Aorta (tissue), 5 donors: ENCODE results near the gene CPNE7. TPM values are rescaled to one million over a fixed set of nuclear protein-coding genes. Genes with fewer than 3 reads are reported as not detected.
A peak's percentile ranks its signal among the peaks of the same experiment; 100 is the strongest.

ENCODE experiments used
- ATAC-seq: fragments of 200-7000 bp; cut with Tn5 transposase; one replicate; pipeline ENCODE4 v1.9.1; 2022; ENCODE audit warnings: moderate library complexity; ENCODE audit not compliant: low FRiP score
- DNase-seq, 2 donors: peaks; one replicate each; pipeline ENCODE4 v3.0.0-alpha.2; 2020
- H3K27ac ChIP-seq, 2 donors: one replicate each; pipeline ENCODE4 v1.5.1; 2013; ENCODE audit warnings: low read length in 2 of 2, mild to moderate bottlenecking in 2 of 2, moderate library complexity in 2 of 2, control low read depth in 1 of 2, inconsistent platforms in 1 of 2, low read depth in 1 of 2
- H3K27me3 ChIP-seq, 2 donors: one replicate each; pipeline ENCODE4 v1.6.1; 2013; ENCODE audit warnings: control low read depth in 1 of 2, low read length in 1 of 2, mild to moderate bottlenecking in 1 of 2, moderate library complexity in 1 of 2; ENCODE audit not compliant: insufficient read depth in 2 of 2, control insufficient read depth in 1 of 2
- H3K36me3 ChIP-seq, 2 donors: one replicate each; pipeline ENCODE4 v1.6.1; 2013; ENCODE audit warnings: control low read depth in 1 of 2, low read length in 1 of 2, mild to moderate bottlenecking in 1 of 2; ENCODE audit not compliant: insufficient read depth in 2 of 2, control insufficient read depth in 1 of 2
- H3K4me1 ChIP-seq, 2 donors: one replicate each; pipeline ENCODE4 v1.6.1; 2013; ENCODE audit warnings: low read length in 2 of 2, control low read depth in 1 of 2, mild to moderate bottlenecking in 1 of 2, moderate library complexity in 1 of 2; ENCODE audit not compliant: insufficient read depth in 2 of 2, control insufficient read depth in 1 of 2
- H3K4me3 ChIP-seq, 2 donors: one replicate each; pipeline ENCODE4 v1.5.1; 2013; ENCODE audit warnings: low read length in 2 of 2, control low read depth in 1 of 2, mild to moderate bottlenecking in 1 of 2
- H3K9me3 ChIP-seq: one replicate; pipeline ENCODE4 v1.6.1; 2013; ENCODE audit warnings: mild to moderate bottlenecking, low read length; ENCODE audit not compliant: control insufficient read depth
- WGBS, 2 donors: extraction: QIAGEN DNeasy Blood & Tissue Kit; methylation state at CpG; one replicate each; pipeline ENCODE4 v1.1.7; 2013; 5-methylcytosine and 5-hydroxymethylcytosine counted together
- intact Hi-C, 2 donors: fragments of 100-400 bp; cut with DNase I; formaldehyde crosslinking; loops; one replicate each; pipeline versions ENCODE4 v1.14.2 to v1.15.0; 2022
- polyA plus RNA-seq, 2 donors: library from polyadenylated mRNA; stranded (reverse); fragments of 200-250 nt; gene quantifications; one replicate each; pipeline ENCODE4 v1.2.3, GENCODE V29; 2013
- total RNA-seq, 2 donors: library from RNA; stranded (reverse); fragmentation: NEBNext Ultra II Directional; extraction: Animal tissue kit (Norgen Biotek cat#: 25700); gene quantifications; one replicate each; pipeline ENCODE4 v1.2.1, GENCODE V29; 2021
- donor health status: healthy with polysubstance abuse.
- donor health status: Bipolar disorder and iron deficiency.
- donor health status: DM: no; HTN: no; CAD: no.
- donor health status: DM: no; HTN: no; CAD: no.
- donor health status: DM: yes; HTN: yes; CAD: no.

Gene CPNE7
- total and polyA plus RNA-seq, 4 donors: 0.13 to 0.69 (median 0.39) TPM

DNA sequence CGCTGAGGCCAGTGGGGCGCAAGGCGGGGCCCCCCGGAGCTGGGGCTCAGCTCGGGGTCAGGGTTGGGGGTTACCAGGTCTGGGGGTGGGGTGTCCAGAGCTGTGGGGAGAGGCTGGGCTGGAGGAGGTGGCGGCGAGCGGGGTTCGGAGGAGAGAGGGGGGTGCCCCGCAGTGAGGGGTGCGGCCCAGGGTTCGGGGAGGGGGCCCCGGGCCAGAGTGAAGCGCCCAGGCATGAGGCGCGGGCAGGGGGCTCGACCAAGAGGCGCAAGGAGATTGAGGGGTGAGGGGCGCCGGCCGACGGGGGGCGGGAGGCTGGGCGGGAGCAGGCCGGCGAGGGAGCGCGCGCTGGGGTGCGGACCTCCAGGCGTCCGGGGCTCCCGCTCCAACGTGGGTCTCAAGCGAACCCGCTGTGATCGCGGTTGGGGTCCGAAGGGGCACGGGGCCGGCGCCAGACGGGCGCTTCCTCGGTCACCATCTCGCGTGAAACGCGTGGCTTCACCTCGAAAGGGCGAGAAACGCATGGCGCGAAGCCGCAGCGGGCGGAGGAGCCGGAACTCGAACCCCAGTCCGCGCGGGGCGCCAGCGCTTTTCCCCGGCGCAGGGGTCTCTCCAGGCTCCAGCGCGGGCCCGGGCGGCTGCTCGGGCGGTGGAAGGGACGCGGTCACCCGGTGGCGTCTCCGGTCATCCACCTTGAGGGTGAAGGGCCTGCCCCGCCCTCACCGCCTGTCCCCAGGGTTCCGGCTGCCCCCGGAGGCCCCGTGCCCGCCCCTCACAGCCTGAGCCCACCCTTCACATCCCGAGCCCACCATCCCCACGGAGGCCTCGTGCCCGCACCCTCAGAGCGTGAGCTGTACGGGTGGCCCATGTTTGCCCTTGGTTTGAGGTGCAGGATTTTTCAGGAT, 846 bp downstream of the CPNE7 start:
- no peak for ATAC-seq

GRCh38 chr16:89577055-89577759, 1.6 kb downstream of the CPNE7 start:
- H3K27me3 ChIP-seq: no peaks in the 10 kb centered on the region
- 85 to 87% methylated on average over 24 to 25 of the region's 25 CpGs for WGBS, 2 donors

More for the DNA sequence above, 846 bp downstream of the CPNE7 start:
- H3K27me3 ChIP-seq: no peaks in the 10 kb centered on the region
- H3K4me1 ChIP-seq: no peaks in the 10 kb centered on the region
- intact Hi-C loops: no loop called here
- H3K27ac ChIP-seq: no peak overlapping the region
- H3K9me3 ChIP-seq: no peaks in the 10 kb centered on the region
- WGBS, 2 donors: 7 to 13% methylated on average over 77 to 89 of the region's 89 CpGs
- DNase-seq: no peak
- no peaks in the 10 kb centered on the region for H3K36me3 ChIP-seq
- no peak overlapping the region for H3K4me3 ChIP-seq

DNA sequence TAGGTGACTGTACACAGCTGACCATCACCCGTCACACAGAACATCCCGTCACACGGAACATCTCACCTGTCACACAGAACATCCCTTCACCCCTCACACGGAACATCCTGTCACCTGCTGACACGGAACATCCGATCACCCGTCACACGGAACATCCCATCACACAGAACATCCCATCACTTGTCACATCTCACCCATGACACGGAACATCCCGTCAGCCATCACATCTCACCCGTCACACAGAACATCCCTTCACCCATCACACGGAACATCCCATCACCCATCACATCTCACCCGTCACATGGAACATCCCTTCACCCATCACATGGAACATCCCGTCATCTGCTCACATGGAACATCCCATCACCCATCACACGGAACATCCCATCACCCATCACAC, 3.8 kb downstream of the CPNE7 start:
- intact Hi-C loops: no loop called here
- H3K27me3 ChIP-seq: no peaks in the 10 kb centered on the region
- H3K9me3 ChIP-seq: no peaks in the 10 kb centered on the region
- H3K4me1 ChIP-seq: no peaks in the 10 kb centered on the region
- no peaks in the 10 kb centered on the region for H3K36me3 ChIP-seq
- no peak overlapping the region for H3K27ac ChIP-seq
- WGBS, 2 donors: 89 to 90% methylated on average over 15 of the region's 15 CpGs
- H3K4me3 ChIP-seq: no peak overlapping the region
- no peak for DNase-seq
- ATAC-seq: no peak

More at GRCh38 chr16:89577055-89577759, 1.6 kb downstream of the CPNE7 start:
- H3K4me3 ChIP-seq: no peak overlapping the region
- no peaks in the 10 kb centered on the region for H3K4me1 ChIP-seq
- H3K36me3 ChIP-seq: no peaks in the 10 kb centered on the region
- no peak for ATAC-seq
- H3K9me3 ChIP-seq: no peaks in the 10 kb centered on the region
- no peak overlapping the region for H3K27ac ChIP-seq
- intact Hi-C loops: no loop called here
- DNase-seq: peak in 1 of 2 donors; percentile 69

DNA sequence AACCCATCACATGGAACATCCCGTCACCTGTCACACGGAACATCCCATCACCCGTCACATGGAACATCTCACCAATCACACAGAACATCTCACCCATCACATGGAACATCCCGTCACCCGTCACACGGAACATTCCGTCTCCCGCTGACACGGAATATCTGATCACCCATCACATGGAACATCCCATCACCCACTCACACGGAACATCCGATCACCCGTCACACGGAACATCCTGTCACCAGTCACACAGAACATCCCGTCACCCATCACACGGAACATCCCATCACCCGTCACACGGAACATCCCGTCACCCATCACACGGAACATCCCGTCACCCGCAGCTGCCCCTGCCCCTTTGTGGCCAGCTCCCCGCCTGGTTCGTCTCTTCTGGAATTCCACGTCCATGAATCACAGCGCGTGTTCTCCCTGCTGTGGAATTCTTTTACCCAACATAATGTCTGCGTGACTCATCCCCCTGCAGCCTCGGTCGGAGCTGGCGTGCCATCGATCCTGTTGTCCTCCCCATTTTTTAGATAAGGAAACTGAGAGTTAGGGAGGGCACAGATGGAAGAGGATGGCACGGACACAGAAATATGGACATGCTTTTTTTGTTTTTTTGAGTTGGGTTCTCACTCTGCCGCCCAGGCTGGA, 5.6 kb downstream of the CPNE7 start:
- Histone ChIP-seq H3K27me3 (no peaks in the 10 kb centered on the region), H3K4me1 (no peaks in the 10 kb centered on the region), H3K27ac (no peak overlapping the region), H3K4me3 (no peak overlapping the region), H3K9me3 (no peaks in the 10 kb centered on the region), H3K36me3 (no peaks in the 10 kb centered on the region)
- ATAC-seq (no peak), DNase-seq (no peak)
- 75 to 76% methylated on average over 32 to 33 of the region's 33 CpGs for WGBS, 2 donors
- intact Hi-C loops: no loop called here

- Histone ChIP-seq H3K27ac (no peak overlapping the region), H3K9me3 (no peaks in the 10 kb centered on the region), H3K4me1 (no peaks in the 10 kb centered on the region), H3K27me3 (no peaks in the 10 kb centered on the region), H3K36me3 (no peaks in the 10 kb centered on the region), H3K4me3 (no peak overlapping the region)
- DNase-seq: no peak
- WGBS, 2 donors: 71 to 72% methylated on average over 15 of the region's 15 CpGs
- ATAC-seq: no peak
- intact Hi-C loops: no loop called here
Observed at GRCh38 chr16:89581861-89582563, 6.5 kb downstream of the CPNE7 start.

DNA sequence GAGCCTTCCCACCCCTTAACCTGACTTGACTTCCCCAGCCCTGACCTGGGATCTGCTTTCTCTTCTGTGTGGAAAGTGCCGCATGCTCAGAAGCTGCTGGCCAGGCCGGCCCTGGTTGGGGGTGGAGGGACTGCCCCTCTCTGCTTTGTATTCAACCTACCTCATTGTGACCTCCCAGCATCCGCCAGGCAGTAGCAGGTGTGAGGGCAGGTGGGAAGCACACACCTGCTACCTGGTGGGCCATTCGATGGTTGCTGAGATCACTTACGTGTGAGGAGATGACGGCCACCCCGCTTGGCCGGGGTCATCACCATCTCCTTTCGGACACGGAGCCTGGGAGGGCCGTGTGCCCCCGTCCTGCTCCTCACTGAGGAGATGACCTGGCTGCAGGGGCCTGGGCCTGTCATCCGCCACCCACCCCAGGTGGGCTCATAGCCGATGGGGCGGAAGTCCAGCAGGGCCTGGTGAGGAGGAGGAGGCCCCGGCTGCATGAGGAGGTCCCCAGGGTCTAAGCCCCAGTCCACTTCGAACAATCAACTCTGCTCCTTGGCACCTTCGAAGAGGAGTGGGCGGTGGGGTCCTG, 7.1 kb downstream of the CPNE7 start:
- no peak for DNase-seq
- H3K4me1 ChIP-seq: no peaks in the 10 kb centered on the region
- 92 to 95% methylated on average over 19 of the region's 19 CpGs for WGBS, 2 donors
- H3K27me3 ChIP-seq: no peaks in the 10 kb centered on the region
- no peaks in the 10 kb centered on the region for H3K36me3 ChIP-seq
- H3K4me3 ChIP-seq: no peak overlapping the region
- H3K9me3 ChIP-seq: no peaks in the 10 kb centered on the region
- no peak overlapping the region for H3K27ac ChIP-seq
- intact Hi-C loops: no loop called here
- ATAC-seq: no peak

DNA sequence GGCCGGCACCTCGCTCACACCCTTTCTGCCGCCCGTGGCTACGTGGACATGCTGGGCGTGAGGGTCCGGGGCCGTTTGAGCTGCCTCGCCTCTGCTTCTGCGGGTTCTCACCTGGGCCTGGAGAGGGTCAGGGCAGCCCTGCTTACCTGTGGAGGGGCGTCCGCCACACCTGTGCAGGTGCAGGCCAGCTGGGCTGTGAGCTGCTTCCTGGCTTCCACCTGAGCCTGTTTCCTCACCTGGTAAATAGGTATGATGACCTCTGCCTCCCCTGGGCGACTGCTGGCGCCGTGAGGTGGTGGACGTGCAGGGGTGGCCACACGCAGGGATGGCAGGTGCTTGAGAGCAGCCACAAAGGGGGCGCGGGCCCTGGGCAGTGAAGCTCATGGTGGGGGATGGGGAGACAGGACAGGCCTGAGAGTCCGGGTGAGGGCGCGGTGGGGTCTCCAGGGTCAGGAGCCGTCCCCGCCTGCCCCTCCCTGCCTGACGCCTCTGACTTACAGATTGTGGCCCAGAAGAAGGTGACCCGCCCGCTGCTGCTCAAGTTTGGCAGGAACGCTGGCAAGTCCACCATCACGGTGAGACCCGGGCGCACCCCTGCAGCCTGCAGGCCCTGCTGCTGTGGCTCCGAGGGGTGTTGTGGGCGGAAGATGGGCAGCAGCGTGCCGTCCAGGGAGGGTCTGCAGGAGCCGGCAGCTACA, 7.8 kb downstream of the CPNE7 start:
- peak; percentile 17 for ATAC-seq
- Histone ChIP-seq H3K36me3 (no peaks in the 10 kb centered on the region), H3K4me1 (no peaks in the 10 kb centered on the region), H3K4me3 (no peak overlapping the region), H3K9me3 (no peaks in the 10 kb centered on the region), H3K27ac (no peak overlapping the region), H3K27me3 (no peaks in the 10 kb centered on the region)
- WGBS, 2 donors: 89 to 90% methylated on average over 36 of the region's 36 CpGs
- intact Hi-C loops: no loop called here
- DNase-seq: no peak
